HepG2 (cell line): ENCODE measurements around the gene ZNF584. TPM values are rescaled to one million over a fixed set of nuclear protein-coding genes. Genes with fewer than 3 reads are reported as not detected.

Source experiments
- ADNP ChIP-seq: sonication (generic); formaldehyde crosslinking; IDR thresholded peaks from 2 replicates; pipeline ENCODE4 v1.4.0; 2020; ENCODE audit warnings: missing genetic modification reagents
- ARNT2 ChIP-seq: sonication (generic); formaldehyde crosslinking; IDR thresholded peaks from 2 replicates; pipeline ENCODE4 v1.8.0; 2022; ENCODE audit warnings: mild to moderate bottlenecking, low read depth, missing genetic modification reagents, moderate library complexity
- HCFC1 ChIP-seq: fragments of 150-350 bp; IDR thresholded peaks from 2 replicates; pipeline ENCODE4 v1.6.1; 2014; ENCODE audit warnings: low read depth, low read length
- MBD4 ChIP-seq: IDR thresholded peaks from 2 replicates; pipeline ENCODE4 v1.6.1; 2012; ENCODE audit warnings: low read length, inconsistent platforms, borderline replicate concordance
- MYC ChIP-seq: sonication (generic); formaldehyde crosslinking; IDR thresholded peaks from 2 replicates; pipeline ENCODE4 v1.9.0; 2021; ENCODE audit warnings: missing genetic modification reagents, borderline replicate concordance
- POGZ ChIP-seq: sonication (generic); formaldehyde crosslinking; IDR thresholded peaks from 2 replicates; pipeline ENCODE4 v1.4.0; 2020; ENCODE audit warnings: mild to moderate bottlenecking, missing genetic modification reagents
- PTBP1 ChIP-seq: fragments of 200-400 bp; formaldehyde crosslinking; IDR thresholded peaks from 2 replicates; pipeline ENCODE4 v1.6.1; 2018; ENCODE audit warnings: low read length, low read depth; ENCODE audit not compliant: poor library complexity, severe bottlenecking
- RBM22 ChIP-seq: fragments of 200-400 bp; formaldehyde crosslinking; optimal IDR thresholded peaks from 2 replicates; pipeline ENCODE3; 2017; ENCODE audit warnings: mild to moderate bottlenecking, low read length, moderate library complexity
- SMAD3 ChIP-seq: sonication (generic); formaldehyde crosslinking; IDR thresholded peaks from 2 replicates; pipeline ENCODE4 v1.4.0; 2020; ENCODE audit warnings: missing genetic modification reagents
- SSRP1 ChIP-seq: IDR thresholded peaks from 2 replicates; pipeline ENCODE4 v1.6.1; 2016; ENCODE audit warnings: control low read depth
- TBX2 ChIP-seq: sonication (generic); formaldehyde crosslinking; IDR thresholded peaks from 2 replicates; pipeline ENCODE4 v1.5.0; 2020; ENCODE audit warnings: missing genetic modification reagents, mild to moderate bottlenecking, borderline replicate concordance
- TBX3 ChIP-seq: fragments of 450-650 bp; IDR thresholded peaks from 2 replicates; pipeline ENCODE4 v1.6.1; 2017; ENCODE audit warnings: antibody characterized with exemption, mild to moderate bottlenecking, inconsistent platforms, borderline replicate concordance
- THAP11 ChIP-seq: IDR thresholded peaks from 2 replicates; pipeline ENCODE4 v1.6.1; 2016; ENCODE audit warnings: missing biosample characterization, missing genetic modification reagents
- XRCC5 ChIP-seq: fragments of 200-400 bp; formaldehyde crosslinking; optimal IDR thresholded peaks from 2 replicates; pipeline ENCODE3; 2017; ENCODE audit warnings: mild to moderate bottlenecking, low read length
- ZFP37 ChIP-seq: sonication (generic); formaldehyde crosslinking; IDR thresholded peaks from 2 replicates; pipeline ENCODE4 v1.4.0; 2020; ENCODE audit warnings: missing genetic modification reagents, borderline replicate concordance
- ZFP90 ChIP-seq: sonication (generic); formaldehyde crosslinking; IDR thresholded peaks from 2 replicates; pipeline ENCODE4 v1.8.0; 2022; ENCODE audit warnings: missing genetic modification reagents, mild to moderate bottlenecking, inconsistent platforms, borderline replicate concordance
- ZFYVE20 ChIP-seq: sonication (generic); formaldehyde crosslinking; IDR thresholded peaks from 2 replicates; pipeline ENCODE4 v1.8.0; 2023; ENCODE audit warnings: low read depth, mild to moderate bottlenecking, moderate library complexity, missing genetic modification reagents, borderline replicate concordance
- ZNF274 ChIP-seq: sonication (generic); formaldehyde crosslinking; IDR thresholded peaks from 2 replicates; pipeline ENCODE4 v1.5.1; 2020; ENCODE audit warnings: mild to moderate bottlenecking, missing genetic modification reagents
- ZNF615 ChIP-seq: sonication (generic); formaldehyde crosslinking; IDR thresholded peaks from 2 replicates; pipeline ENCODE4 v1.5.0; 2020; ENCODE audit warnings: mild to moderate bottlenecking, missing genetic modification reagents, borderline replicate concordance
- ZNF773 ChIP-seq: sonication (generic); formaldehyde crosslinking; IDR thresholded peaks from 2 replicates; pipeline ENCODE4 v1.4.0; 2020; ENCODE audit warnings: missing genetic modification reagents, borderline replicate concordance
- ZNF777 ChIP-seq: sonication (generic); formaldehyde crosslinking; IDR thresholded peaks from 2 replicates; pipeline ENCODE4 v1.4.0; 2020; ENCODE audit warnings: missing genetic modification reagents
- ZSCAN21 ChIP-seq: sonication (generic); formaldehyde crosslinking; IDR thresholded peaks from 2 replicates; pipeline ENCODE4 v1.8.0; 2022; ENCODE audit warnings: mild to moderate bottlenecking, missing genetic modification reagents, moderate library complexity, borderline replicate concordance
- ZSCAN9 ChIP-seq: IDR thresholded peaks from 2 replicates; pipeline ENCODE4 v1.6.1; 2016; ENCODE audit warnings: borderline replicate concordance
- polyA plus RNA-seq, 8 experiments: library from polyadenylated mRNA; depleted of rRNA in 3 of 8; stranded (reverse) in 7 of 8; unstranded in 1 of 8; fragments of >200 nt; fragmentation: Illumina TruSeq in 4 of 8; extraction: Trizol in 4 of 8; gene quantifications; 2 replicates each; pipeline versions ENCODE4 v1.2.1 to v1.2.3, GENCODE V29; 2011 to 2016; ENCODE audit warnings: low read depth in 4 of 8, missing spikeins in 1 of 8, mixed read lengths in 1 of 8; ENCODE audit not compliant: insufficient read depth in 1 of 8
- total RNA-seq, 5 experiments: library from RNA; depleted of rRNA; stranded (reverse); fragments of >200 nt; fragmentation: Illumina TruSeq; extraction: Trizol; gene quantifications; 2 replicates each; pipeline ENCODE4 v1.2.3, GENCODE V29; 2016; ENCODE audit warnings: low read depth in 1 of 5
- TF ChIP-seq, protein P1 (sequence below): sonication (generic); formaldehyde crosslinking; IDR thresholded peaks from 2 replicates; pipeline ENCODE4 v1.5.0; 2020; ENCODE audit warnings: missing genetic modification reagents
- TF ChIP-seq, protein P2 (sequence below): sonication (generic); formaldehyde crosslinking; conservative IDR thresholded peaks from 2 replicates; pipeline ENCODE4 v1.8.0; 2022; ENCODE audit warnings: missing genetic modification reagents

ZNF584 gene
- total and polyA plus RNA-seq, 2 of the 13 experiments (the other 11 are each of a cell fraction or from before 2014, with no cell fraction given), result 2.4 to 7.0 TPM

DNA sequence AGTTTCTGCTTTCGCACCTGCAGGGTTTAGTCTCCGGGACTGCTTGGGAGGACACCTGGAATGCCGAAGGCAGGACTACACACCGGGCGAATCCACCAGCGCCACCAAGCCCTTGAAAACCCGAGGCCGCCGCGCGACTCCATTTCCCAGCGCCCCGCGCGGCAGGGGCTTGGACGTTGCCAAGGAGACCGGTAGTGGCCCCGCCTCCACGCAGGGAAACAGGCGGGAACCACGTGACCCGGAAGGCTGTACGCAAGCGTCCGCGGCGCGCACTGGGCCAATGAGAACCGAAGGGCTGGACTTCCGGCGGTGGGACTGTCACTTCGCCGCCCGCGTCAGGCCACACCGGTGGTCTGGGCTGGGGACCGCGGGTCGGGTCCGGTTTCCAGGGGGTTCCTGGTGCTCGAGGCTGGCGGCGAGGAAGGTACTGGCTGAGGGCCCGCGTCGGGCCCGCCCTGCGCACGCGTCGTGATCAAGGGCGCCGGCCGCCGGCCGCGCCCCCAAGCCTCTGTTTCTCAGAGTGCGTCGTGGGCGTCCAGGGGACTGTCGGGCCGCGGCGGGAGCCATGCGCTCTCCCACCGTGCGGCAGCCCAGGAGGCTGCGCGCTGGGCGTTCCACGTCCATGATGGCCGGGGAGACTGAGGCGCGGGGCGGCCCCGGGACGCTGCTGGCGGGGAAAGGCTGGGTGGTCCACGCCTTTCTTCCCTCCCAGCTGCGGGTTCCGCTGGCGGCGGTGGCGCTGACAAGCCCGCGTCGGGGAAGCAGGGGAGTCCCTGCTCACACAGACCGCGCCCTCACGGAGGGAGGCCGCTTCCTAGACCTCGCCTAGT is 58.5 kb downstream of the ZNF584 start, which contains the start of gene ZNF324 (continued):
- TF ChIP-seq ZSCAN21 (no peak; the same call in 1 of the 2 replicates), SMAD3 (CRISPR knock-in tag) (no peak), PTBP1 (no peak), ZNF773 (no peak), ZFP37 (CRISPR knock-in tag) (no peak), ARNT2 (CRISPR knock-in tag) (no peak; the same call in 1 of the 2 replicates), RBM22 (no peak), ZFP90 (CRISPR knock-in tag) (peak; percentile 36; the same call in 1 of the 2 replicates), ZNF615 (no peak), ZNF274 (CRISPR knock-in tag) (no peak), MYC (CRISPR knock-in tag) (no peak), ZNF777 (CRISPR knock-in tag) (peak; percentile 73), HCFC1 (peak; percentile 83), THAP11 (CRISPR knock-in tag) (peak; percentile 97), TBX3 (no peak), ZFYVE20 (no peak), ZSCAN9 (no peak), SSRP1 (CRISPR knock-in tag) (no peak), ADNP (no peak), MBD4 (no peak), POGZ (CRISPR knock-in tag) (0 out of 2 replicates have a peak, but pooled peaks have one; percentile 23), TBX2 (peak; percentile 74; the same call in 1 of the 2 replicates), XRCC5 (peak; percentile 39)
- TF ChIP-seq, protein P1, sequence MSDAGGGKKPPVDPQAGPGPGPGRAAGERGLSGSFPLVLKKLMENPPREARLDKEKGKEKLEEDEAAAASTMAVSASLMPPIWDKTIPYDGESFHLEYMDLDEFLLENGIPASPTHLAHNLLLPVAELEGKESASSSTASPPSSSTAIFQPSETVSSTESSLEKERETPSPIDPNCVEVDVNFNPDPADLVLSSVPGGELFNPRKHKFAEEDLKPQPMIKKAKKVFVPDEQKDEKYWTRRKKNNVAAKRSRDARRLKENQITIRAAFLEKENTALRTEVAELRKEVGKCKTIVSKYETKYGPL (CRISPR knock-in tag), result no peak
- TF ChIP-seq, protein P2, sequence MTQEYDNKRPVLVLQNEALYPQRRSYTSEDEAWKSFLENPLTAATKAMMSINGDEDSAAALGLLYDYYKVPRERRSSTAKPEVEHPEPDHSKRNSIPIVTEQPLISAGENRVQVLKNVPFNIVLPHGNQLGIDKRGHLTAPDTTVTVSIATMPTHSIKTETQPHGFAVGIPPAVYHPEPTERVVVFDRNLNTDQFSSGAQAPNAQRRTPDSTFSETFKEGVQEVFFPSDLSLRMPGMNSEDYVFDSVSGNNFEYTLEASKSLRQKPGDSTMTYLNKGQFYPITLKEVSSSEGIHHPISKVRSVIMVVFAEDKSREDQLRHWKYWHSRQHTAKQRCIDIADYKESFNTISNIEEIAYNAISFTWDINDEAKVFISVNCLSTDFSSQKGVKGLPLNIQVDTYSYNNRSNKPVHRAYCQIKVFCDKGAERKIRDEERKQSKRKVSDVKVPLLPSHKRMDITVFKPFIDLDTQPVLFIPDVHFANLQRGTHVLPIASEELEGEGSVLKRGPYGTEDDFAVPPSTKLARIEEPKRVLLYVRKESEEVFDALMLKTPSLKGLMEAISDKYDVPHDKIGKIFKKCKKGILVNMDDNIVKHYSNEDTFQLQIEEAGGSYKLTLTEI (CRISPR knock-in tag), result no peak
